Measurements from ENCODE around the gene MMEL1.

GRCh38 chr1:2569060-2569459 is 63.8 kb downstream of the MMEL1 start:
- TF ChIP-seq ZNF140 (tag by site-specific recombination; IDR thresholded peaks at IDR 0.05) (no peak), BCL11A (tag by site-specific recombination; IDR thresholded peaks at IDR 0.05; ENCODE audit: low read depth) (no peak), ZNF449 (tag by site-specific recombination; IDR thresholded peaks at IDR 0.05) (no peak), CTCF (tag by site-specific recombination; IDR thresholded peaks at IDR 0.05) (no peak), ZNF433 (tag by site-specific recombination; IDR thresholded peaks at IDR 0.05; ENCODE audit: low read depth) (no peak), ZNF776 (tag by site-specific recombination; IDR thresholded peaks at IDR 0.05; ENCODE audit: borderline replicate concordance) (no peak), ZSCAN30 (tag by site-specific recombination; IDR thresholded peaks at IDR 0.05) (no peak), ZNF629 (tag by site-specific recombination; IDR thresholded peaks at IDR 0.05) (no peak), KLF7 (tag by site-specific recombination; IDR thresholded peaks at IDR 0.05; ENCODE audit: borderline replicate concordance) (no peak), REST (tag by site-specific recombination; IDR thresholded peaks at IDR 0.05) (no peak), ZNF423 (tag by site-specific recombination; IDR thresholded peaks at IDR 0.05) (no peak)
- TF ChIP-seq, protein P1, sequence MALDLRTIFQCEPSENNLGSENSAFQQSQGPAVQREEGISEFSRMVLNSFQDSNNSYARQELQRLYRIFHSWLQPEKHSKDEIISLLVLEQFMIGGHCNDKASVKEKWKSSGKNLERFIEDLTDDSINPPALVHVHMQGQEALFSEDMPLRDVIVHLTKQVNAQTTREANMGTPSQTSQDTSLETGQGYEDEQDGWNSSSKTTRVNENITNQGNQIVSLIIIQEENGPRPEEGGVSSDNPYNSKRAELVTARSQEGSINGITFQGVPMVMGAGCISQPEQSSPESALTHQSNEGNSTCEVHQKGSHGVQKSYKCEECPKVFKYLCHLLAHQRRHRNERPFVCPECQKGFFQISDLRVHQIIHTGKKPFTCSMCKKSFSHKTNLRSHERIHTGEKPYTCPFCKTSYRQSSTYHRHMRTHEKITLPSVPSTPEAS (tag by site-specific recombination; IDR thresholded peaks at IDR 0.05): no peak
